HepG2 (cell line): ENCODE data around the gene TCF7L2. TPM values are rescaled to one million over a fixed set of nuclear protein-coding genes. Genes with fewer than 3 reads are reported as not detected.

Source experiments
- AHR ChIP-seq: IDR thresholded peaks from 2 replicates; pipeline ENCODE4 v1.6.1; 2018; ENCODE audit warnings: missing genetic modification reagents, missing compliant biosample characterization
- AKNA ChIP-seq: sonication (generic); formaldehyde crosslinking; IDR thresholded peaks from 2 replicates; pipeline ENCODE4 v1.4.0; 2020; ENCODE audit warnings: missing genetic modification reagents, borderline replicate concordance
- BRCA1 ChIP-seq: sonication (generic); formaldehyde crosslinking; IDR thresholded peaks from 2 replicates; pipeline ENCODE4 v1.4.0; 2020; ENCODE audit warnings: missing genetic modification reagents
- CREB1 ChIP-seq, 2 experiments: fragments of 450-650 bp in 1 of 2; IDR thresholded peaks; 2 replicates each; pipeline ENCODE4 v1.6.1; 2016 to 2017; ENCODE audit warnings: control low read depth in 1 of 2, mild to moderate bottlenecking in 1 of 2, missing compliant biosample characterization in 1 of 2, missing genetic modification characterization in 1 of 2
- FOXK1 ChIP-seq: sonication (generic); formaldehyde crosslinking; IDR thresholded peaks from 2 replicates; pipeline ENCODE4 v1.4.0; 2020; ENCODE audit warnings: low read depth, missing genetic modification reagents, borderline replicate concordance
- FOXK2 ChIP-seq: fragments of 450-650 bp; IDR thresholded peaks from 2 replicates; pipeline ENCODE4 v1.6.1; 2016
- HNF1B ChIP-seq: sonication (generic); formaldehyde crosslinking; IDR thresholded peaks from 2 replicates; pipeline ENCODE4 v1.5.1; 2020; ENCODE audit warnings: mild to moderate bottlenecking, moderate library complexity, missing genetic modification reagents
- HOXA7 ChIP-seq: sonication (generic); formaldehyde crosslinking; IDR thresholded peaks from 2 replicates; pipeline ENCODE4 v1.8.1; 2022; ENCODE audit warnings: mild to moderate bottlenecking, missing genetic modification reagents, moderate library complexity
- JARID2 ChIP-seq: sonication (generic); formaldehyde crosslinking; IDR thresholded peaks from 2 replicates; pipeline ENCODE4 v1.8.1; 2023; ENCODE audit warnings: missing genetic modification reagents, inconsistent platforms; ENCODE audit not compliant: insufficient replicate concordance
- KDM3A ChIP-seq: IDR thresholded peaks from 2 replicates; pipeline ENCODE4 v1.6.1; 2018; ENCODE audit warnings: low read depth, missing compliant biosample characterization
- NFAT5 ChIP-seq: sonication (generic); formaldehyde crosslinking; IDR thresholded peaks from 2 replicates; pipeline ENCODE4 v1.4.0; 2020; ENCODE audit warnings: missing genetic modification reagents
- ZBTB33 ChIP-seq: sonication (generic); formaldehyde crosslinking; IDR thresholded peaks from 2 replicates; pipeline ENCODE4 v1.4.0; 2020; ENCODE audit warnings: missing genetic modification reagents
- ZFAT ChIP-seq: sonication (generic); formaldehyde crosslinking; conservative IDR thresholded peaks from 2 replicates; pipeline ENCODE4 v1.8.1; 2023; ENCODE audit warnings: missing genetic modification reagents, inconsistent platforms
- ZNF10 ChIP-seq: sonication (generic); formaldehyde crosslinking; IDR thresholded peaks from 2 replicates; pipeline ENCODE4 v1.4.0; 2020; ENCODE audit warnings: mild to moderate bottlenecking, low read depth, missing genetic modification reagents, borderline replicate concordance
- ZNF432 ChIP-seq: sonication (generic); formaldehyde crosslinking; IDR thresholded peaks from 2 replicates; pipeline ENCODE4 v1.5.0; 2020; ENCODE audit warnings: missing genetic modification reagents, mild to moderate bottlenecking, borderline replicate concordance
- ZNF543 ChIP-seq: sonication (generic); formaldehyde crosslinking; IDR thresholded peaks from 2 replicates; pipeline ENCODE4 v1.4.0; 2020; ENCODE audit warnings: mild to moderate bottlenecking, missing genetic modification reagents
- polyA plus RNA-seq, 8 experiments: library from polyadenylated mRNA; depleted of rRNA in 3 of 8; stranded (reverse) in 7 of 8; unstranded in 1 of 8; fragments of >200 nt; fragmentation: Illumina TruSeq in 4 of 8; extraction: Trizol in 4 of 8; gene quantifications; 2 replicates each; pipeline versions ENCODE4 v1.2.1 to v1.2.3, GENCODE V29; 2011 to 2016; ENCODE audit warnings: low read depth in 4 of 8, missing spikeins in 1 of 8, mixed read lengths in 1 of 8; ENCODE audit not compliant: insufficient read depth in 1 of 8
- total RNA-seq, 5 experiments: library from RNA; depleted of rRNA; stranded (reverse); fragments of >200 nt; fragmentation: Illumina TruSeq; extraction: Trizol; gene quantifications; 2 replicates each; pipeline ENCODE4 v1.2.3, GENCODE V29; 2016; ENCODE audit warnings: low read depth in 1 of 5

Gene TCF7L2
- total and polyA plus RNA-seq, 2 of the 13 experiments (the other 11 are each of a cell fraction or from before 2014, with no cell fraction given): 3.9 to 13.7 TPM

GRCh38 chr10:113007343-113007771, 57.3 kb downstream of the TCF7L2 start (continued):
- no peak for TF ChIP-seq NFAT5 (CRISPR knock-in tag)
- 0 out of 2 replicates have a peak, but pooled peaks have one; percentile 18 for TF ChIP-seq ZNF543
- TF ChIP-seq HOXA7 (CRISPR knock-in tag): no peak
- TF ChIP-seq BRCA1 (CRISPR knock-in tag): no peak
- no peak for TF ChIP-seq AKNA
- TF ChIP-seq ZBTB33 (CRISPR knock-in tag): peak; percentile 44
- no peak for TF ChIP-seq CREB1 (IDR thresholded peaks at IDR 0.05)
- peak; percentile 66 for TF ChIP-seq CREB1 (CRISPR knock-in tag; IDR thresholded peaks at IDR 0.05)
- TF ChIP-seq ZNF432 (CRISPR knock-in tag): no peak
- TF ChIP-seq FOXK2: no peak
- no peak for TF ChIP-seq JARID2 (CRISPR knock-in tag)
- no peak for TF ChIP-seq ZNF10
- TF ChIP-seq AHR: no peak
- TF ChIP-seq FOXK1 (CRISPR knock-in tag): peak; percentile 89; the same call in 1 of the 2 replicates
- peak; percentile 71 for TF ChIP-seq HNF1B (CRISPR knock-in tag)
- TF ChIP-seq KDM3A (CRISPR knock-in tag): peak; percentile 57; the same call in 1 of the 2 replicates
- TF ChIP-seq ZFAT: no peak
